MM.1S (cell line): ENCODE data around the gene JAK2.

Experiments used
- CTCF ChIP-seq: fragments of 300-600 bp; sonication (generic); IDR thresholded peaks from 2 replicates; pipeline ENCODE4 v1.5.1; 2016; ENCODE audit warnings: antibody characterized with exemption, low read length, mixed read lengths
- EZH2phosphoT487 ChIP-seq: fragments of 300-600 bp; sonication (generic); IDR thresholded peaks from 2 replicates; pipeline ENCODE4 v1.6.1; 2018; ENCODE audit warnings: antibody characterized with exemption, low read length

GRCh38 chr9:4982721-4983482 is 2.2 kb upstream of the JAK2 start:
- no peak for TF ChIP-seq CTCF
- no peak for TF ChIP-seq EZH2phosphoT487
